ENCODE data around the gene PDE4C. TPM values are rescaled to one million over a fixed set of nuclear protein-coding genes. Genes with fewer than 3 reads are reported as not detected.

The PDE4C gene
- total and polyA plus RNA-seq, 9 of the 15 experiments (the other 6 are each of a cell fraction or from before 2014, with no cell fraction given): 0.04 to 0.91 (median 0.20) TPM; not detected in 1

GRCh38 chr19:18233224-18233825 lies 7.1 kb upstream of the PDE4C start:
- no peaks in the 10 kb centered on the region for H3K36me3 ChIP-seq (ENCODE audit: control insufficient read depth, insufficient read depth, low read length)
- H3K4me1 ChIP-seq (replicated peaks in 1 of 2; ENCODE audit: control insufficient read depth in 2 of 2, insufficient read depth in 2 of 2, low read length in 2 of 2): peaks cover 15 to 27% of the 10 kb centered on the region in 2 experiments; a peak in 4 of 5 replicates
- H3K79me2 ChIP-seq (ENCODE audit: control insufficient read depth, insufficient read depth, low read length): no peaks in the 10 kb centered on the region
- ATAC-seq: peak; percentile 96
- ChIA-PET CTCF (ENCODE audit: low intra/inter-chr PET ratio) (interaction anchor here (0.6 to 0.7 kb wide), 2 partner anchors 14 to 31 kb away, joined by 3 read pairs; no protein-coding TSS in a partner anchor), POLR2A (interaction anchor here (0.9 to 2.0 kb wide), 11 partner anchors 9 to 155 kb away, joined by 3 to 12 read pairs (median 3); partner anchors contain the start of gene JUND)
- peaks cover 0 to 14% of the 10 kb centered on the region in 2 experiments; a peak in 4 of 5 replicates for H3K27me3 ChIP-seq (ENCODE audit: control insufficient read depth in 2 of 2, insufficient read depth in 2 of 2, low read length in 2 of 2)
- H2AFZ ChIP-seq (ENCODE audit: low read depth, low read length): 0 out of 2 replicates have a peak overlapping the region, but pooled peaks have one; percentile 9
- H3K4me3 ChIP-seq: peak overlapping the region; percentile 28
- BruUV-seq (replicated peaks): no TSS peak
- peak overlapping the region in 1 of 2 experiments; percentile 73; a peak in 1 of 4 replicates for H3K9ac ChIP-seq (ENCODE audit: insufficient read depth in 1 of 2, low read depth in 2 of 2, low read length in 2 of 2)
- intact Hi-C loops (cut with micrococcal nuclease) (no loop called here), in situ Hi-C loops (cut with MboI) (no loop called here)
- WGBS (ENCODE audit: insufficient coverage, low coverage, missing lambda C conversion rate): 8% methylated on average over 30 of the region's 37 CpGs
- peak; percentile 68 for FAIRE-seq
- peak overlapping the region; percentile 60; the same call in 1 of the 2 replicates for H3K4me2 ChIP-seq (ENCODE audit: insufficient read depth, low read length)
- no peak overlapping the region for H3K27ac ChIP-seq (ENCODE audit: extremely low read depth, low read depth, low read length)
- peaks cover 6% of the 10 kb centered on the region for H3K9me1 ChIP-seq (ENCODE audit: control insufficient read depth, insufficient read depth, low read length)
- no peaks in the 10 kb centered on the region for H3K9me3 ChIP-seq (replicated peaks; ENCODE audit: control insufficient read depth, insufficient read depth, low read depth, low read length)
- DNase-seq (ENCODE audit: extremely low read depth in 1 of 4, low spot score in 3 of 4): peak; percentile 87 to 93 (median 92)
- no peaks in the 10 kb centered on the region; the same call in 1 of the 2 replicates for H4K20me1 ChIP-seq (replicated peaks; ENCODE audit: control insufficient read depth, insufficient read depth, low read length)
- no peak for TF ChIP-seq ASH1L (IDR thresholded peaks at IDR 0.05; ENCODE audit: borderline replicate concordance, low read depth, partially characterized antibody)
- no peak for TF ChIP-seq ZNF717 (CRISPR knock-in tag; IDR thresholded peaks at IDR 0.05)
- peak; percentile 47; the same call in 1 of the 2 replicates for TF ChIP-seq PBX2 (CRISPR knock-in tag; IDR thresholded peaks at IDR 0.05; ENCODE audit: low read depth)
- 0 out of 2 replicates have a peak, but pooled peaks have one; percentile 6 for TF ChIP-seq PBX2 (tag; conservative IDR thresholded peaks at IDR 0.05; ENCODE audit: low read depth)
- no peak for TF ChIP-seq ZKSCAN1 (IDR thresholded peaks at IDR 0.05; ENCODE audit: low read depth, low read length)
- TF ChIP-seq, protein P1, sequence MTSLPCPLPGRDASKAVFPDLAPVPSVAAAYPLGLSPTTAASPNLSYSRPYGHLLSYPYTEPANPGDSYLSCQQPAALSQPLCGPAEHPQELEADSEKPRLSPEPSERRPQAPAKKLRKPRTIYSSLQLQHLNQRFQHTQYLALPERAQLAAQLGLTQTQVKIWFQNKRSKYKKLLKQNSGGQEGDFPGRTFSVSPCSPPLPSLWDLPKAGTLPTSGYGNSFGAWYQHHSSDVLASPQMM (CRISPR knock-in tag; IDR thresholded peaks at IDR 0.05): no peak
- no peak for TF ChIP-seq NR2F6 (CRISPR knock-in tag; IDR thresholded peaks at IDR 0.05)
- no peak for TF ChIP-seq TOE1 (IDR thresholded peaks at IDR 0.05; ENCODE audit: borderline replicate concordance)
- TF ChIP-seq TOE1 (CRISPR knock-in tag; IDR thresholded peaks at IDR 0.05; ENCODE audit: borderline replicate concordance, low read depth): no peak
- no peak for TF ChIP-seq SMARCA5 (IDR thresholded peaks at IDR 0.05)
- no peak for TF ChIP-seq CREBBP (IDR thresholded peaks at IDR 0.05; ENCODE audit: low read depth, low read length)
- no peak for TF ChIP-seq ZNF124 (CRISPR knock-in tag; IDR thresholded peaks at IDR 0.05)
- no peak for TF ChIP-seq HNRNPH1 (optimal IDR thresholded peaks at IDR 0.05; ENCODE audit: low read depth, low read length)
- TF ChIP-seq, protein P2, sequence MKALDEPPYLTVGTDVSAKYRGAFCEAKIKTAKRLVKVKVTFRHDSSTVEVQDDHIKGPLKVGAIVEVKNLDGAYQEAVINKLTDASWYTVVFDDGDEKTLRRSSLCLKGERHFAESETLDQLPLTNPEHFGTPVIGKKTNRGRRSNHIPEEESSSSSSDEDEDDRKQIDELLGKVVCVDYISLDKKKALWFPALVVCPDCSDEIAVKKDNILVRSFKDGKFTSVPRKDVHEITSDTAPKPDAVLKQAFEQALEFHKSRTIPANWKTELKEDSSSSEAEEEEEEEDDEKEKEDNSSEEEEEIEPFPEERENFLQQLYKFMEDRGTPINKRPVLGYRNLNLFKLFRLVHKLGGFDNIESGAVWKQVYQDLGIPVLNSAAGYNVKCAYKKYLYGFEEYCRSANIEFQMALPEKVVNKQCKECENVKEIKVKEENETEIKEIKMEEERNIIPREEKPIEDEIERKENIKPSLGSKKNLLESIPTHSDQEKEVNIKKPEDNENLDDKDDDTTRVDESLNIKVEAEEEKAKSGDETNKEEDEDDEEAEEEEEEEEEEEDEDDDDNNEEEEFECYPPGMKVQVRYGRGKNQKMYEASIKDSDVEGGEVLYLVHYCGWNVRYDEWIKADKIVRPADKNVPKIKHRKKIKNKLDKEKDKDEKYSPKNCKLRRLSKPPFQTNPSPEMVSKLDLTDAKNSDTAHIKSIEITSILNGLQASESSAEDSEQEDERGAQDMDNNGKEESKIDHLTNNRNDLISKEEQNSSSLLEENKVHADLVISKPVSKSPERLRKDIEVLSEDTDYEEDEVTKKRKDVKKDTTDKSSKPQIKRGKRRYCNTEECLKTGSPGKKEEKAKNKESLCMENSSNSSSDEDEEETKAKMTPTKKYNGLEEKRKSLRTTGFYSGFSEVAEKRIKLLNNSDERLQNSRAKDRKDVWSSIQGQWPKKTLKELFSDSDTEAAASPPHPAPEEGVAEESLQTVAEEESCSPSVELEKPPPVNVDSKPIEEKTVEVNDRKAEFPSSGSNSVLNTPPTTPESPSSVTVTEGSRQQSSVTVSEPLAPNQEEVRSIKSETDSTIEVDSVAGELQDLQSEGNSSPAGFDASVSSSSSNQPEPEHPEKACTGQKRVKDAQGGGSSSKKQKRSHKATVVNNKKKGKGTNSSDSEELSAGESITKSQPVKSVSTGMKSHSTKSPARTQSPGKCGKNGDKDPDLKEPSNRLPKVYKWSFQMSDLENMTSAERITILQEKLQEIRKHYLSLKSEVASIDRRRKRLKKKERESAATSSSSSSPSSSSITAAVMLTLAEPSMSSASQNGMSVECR (CRISPR knock-in tag; IDR thresholded peaks at IDR 0.05): peak; percentile 99
- TF ChIP-seq BRD4 (IDR thresholded peaks at IDR 0.05): no peak
